OCI-LY3 (cell line): ENCODE results near the gene FLOT1.

Source experiments
- EZH2phosphoT487 ChIP-seq: fragments of 200-600 bp; shearing (Covaris generic); IDR thresholded peaks from 2 replicates; pipeline ENCODE4 v1.6.1; 2018; ENCODE audit warnings: antibody characterized with exemption, mixed run types, low read depth
- TF ChIP-seq, protein P1 (sequence below): fragments of 200-600, 300-600 bp; sonication (generic); IDR thresholded peaks from 2 replicates; pipeline ENCODE4 v1.5.1; 2014; ENCODE audit warnings: antibody characterized with exemption, low read length, low read depth

DNA sequence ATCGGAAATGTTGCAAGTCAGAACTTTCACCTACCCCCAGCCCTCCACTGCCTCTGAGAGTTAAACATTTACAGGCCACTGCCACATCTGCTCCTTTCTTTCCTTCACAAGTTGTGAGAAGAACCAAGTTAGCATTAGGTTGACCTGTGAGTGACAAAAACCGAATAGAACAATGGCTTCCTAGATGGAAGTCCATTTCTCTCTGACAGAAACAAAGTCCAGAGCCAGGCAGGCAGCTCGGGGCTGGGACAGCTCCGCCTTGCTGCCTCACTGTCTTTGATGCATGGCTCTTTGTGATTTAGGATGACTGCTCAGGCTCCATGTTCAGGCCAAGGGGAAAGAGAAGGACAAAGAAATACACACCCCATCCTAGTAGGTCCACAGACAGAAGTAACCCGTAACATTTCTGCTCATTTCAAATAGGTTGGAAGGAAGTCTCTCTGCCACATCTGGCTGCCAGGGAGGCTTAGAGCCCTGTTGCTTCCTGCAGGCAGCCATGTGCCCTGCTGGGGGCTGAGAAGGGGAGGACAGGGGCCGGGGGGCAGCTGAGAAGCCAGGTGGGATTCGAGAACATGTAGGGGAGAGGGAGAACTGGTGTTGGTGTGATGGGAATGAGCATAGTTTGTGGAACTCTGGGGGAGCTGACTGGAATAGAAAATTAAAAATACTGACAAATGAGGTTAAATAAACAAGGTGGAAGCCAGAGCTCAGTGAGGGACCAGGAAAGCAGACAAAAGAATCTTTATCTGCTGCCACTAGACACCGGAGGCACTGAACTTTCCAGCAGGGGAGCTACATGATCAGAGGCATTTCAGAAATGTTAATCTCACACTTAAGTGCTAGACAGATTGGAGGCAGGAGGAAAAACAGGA lies 21.4 kb upstream of the FLOT1 start:
- TF ChIP-seq, protein P1, sequence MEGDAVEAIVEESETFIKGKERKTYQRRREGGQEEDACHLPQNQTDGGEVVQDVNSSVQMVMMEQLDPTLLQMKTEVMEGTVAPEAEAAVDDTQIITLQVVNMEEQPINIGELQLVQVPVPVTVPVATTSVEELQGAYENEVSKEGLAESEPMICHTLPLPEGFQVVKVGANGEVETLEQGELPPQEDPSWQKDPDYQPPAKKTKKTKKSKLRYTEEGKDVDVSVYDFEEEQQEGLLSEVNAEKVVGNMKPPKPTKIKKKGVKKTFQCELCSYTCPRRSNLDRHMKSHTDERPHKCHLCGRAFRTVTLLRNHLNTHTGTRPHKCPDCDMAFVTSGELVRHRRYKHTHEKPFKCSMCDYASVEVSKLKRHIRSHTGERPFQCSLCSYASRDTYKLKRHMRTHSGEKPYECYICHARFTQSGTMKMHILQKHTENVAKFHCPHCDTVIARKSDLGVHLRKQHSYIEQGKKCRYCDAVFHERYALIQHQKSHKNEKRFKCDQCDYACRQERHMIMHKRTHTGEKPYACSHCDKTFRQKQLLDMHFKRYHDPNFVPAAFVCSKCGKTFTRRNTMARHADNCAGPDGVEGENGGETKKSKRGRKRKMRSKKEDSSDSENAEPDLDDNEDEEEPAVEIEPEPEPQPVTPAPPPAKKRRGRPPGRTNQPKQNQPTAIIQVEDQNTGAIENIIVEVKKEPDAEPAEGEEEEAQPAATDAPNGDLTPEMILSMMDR, result no peak
- no peak for TF ChIP-seq EZH2phosphoT487
